HG02885 (cell line): ENCODE measurements around the gene SCRN2.

Source experiments
- ATAC-seq: cut with Tn5 transposase; IDR thresholded peaks from one replicate; pipeline ENCODE4 v1.9.1; 2021; ENCODE audit warnings: mild to moderate bottlenecking; ENCODE audit not compliant: unreplicated experiment, poor library complexity

Gene SCRN2

GRCh38 chr17:47823519-47823918 is 17.6 kb downstream of the SCRN2 start:
- no peak for ATAC-seq

GRCh38 chr17:47822785-47823184 is 18.3 kb downstream of the SCRN2 start:
- ATAC-seq, result no peak

- peak; percentile 91 for ATAC-seq
Observed at GRCh38 chr17:47821424-47822391, 19.4 kb downstream of the SCRN2 start, which contains the start of gene OSBPL7. Gene OSBPL7, minus strand, starts transcription at chr17:47821794. Its CDS starts 1,516 bp downstream, at chr17:47820278.

DNA sequence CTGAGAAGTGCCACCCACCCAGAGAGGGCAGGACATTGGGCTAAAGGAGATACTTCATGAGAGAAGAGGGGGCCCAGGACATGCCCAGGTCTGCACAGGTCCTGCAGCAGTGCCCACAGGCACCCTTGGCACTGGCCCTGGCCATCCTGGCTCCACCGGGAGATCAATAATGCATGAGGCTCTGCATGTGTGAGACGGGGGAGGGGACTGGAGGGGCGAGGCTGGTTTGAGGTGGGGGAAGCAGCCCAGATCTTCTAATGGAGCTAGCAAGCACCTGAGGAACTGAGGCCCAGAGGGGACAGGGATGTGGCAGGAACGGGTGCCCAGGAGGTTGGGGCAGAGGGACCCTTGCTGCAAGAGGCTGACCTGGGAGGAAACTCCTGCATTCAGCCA is 20.0 kb downstream of the SCRN2 start:
- ATAC-seq, result no peak

GRCh38 chr17:47820033-47820789 is 20.9 kb downstream of the SCRN2 start:
- no peak for ATAC-seq

GRCh38 chr17:47819475-47819874 is 21.6 kb downstream of the SCRN2 start:
- no peak for ATAC-seq

- ATAC-seq, result no peak
Observed at GRCh38 chr17:47818002-47818695, 22.9 kb downstream of the SCRN2 start.

DNA sequence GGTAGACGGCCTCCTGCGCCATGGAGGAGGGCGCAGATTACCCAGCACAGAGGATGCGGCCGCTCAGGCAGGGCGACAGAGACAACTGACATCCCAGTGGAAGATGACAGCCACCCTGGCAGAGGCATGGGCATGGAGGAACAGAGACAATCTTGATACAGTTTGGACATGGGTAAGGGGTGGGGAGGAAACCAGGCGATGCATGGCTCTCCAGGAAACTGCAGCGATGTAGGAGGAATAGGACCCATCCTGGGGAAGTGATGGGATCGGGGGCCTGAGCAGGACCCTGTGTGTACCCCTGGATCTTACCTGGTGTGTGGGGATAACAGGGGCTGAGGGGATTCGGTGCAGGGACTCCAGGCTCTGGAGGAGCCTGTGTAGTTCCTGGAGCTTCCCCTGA is 24.1 kb downstream of the SCRN2 start:
- ATAC-seq, result no peak

- no peak for ATAC-seq
Observed at GRCh38 chr17:47816111-47816735, 24.9 kb downstream of the SCRN2 start.

GRCh38 chr17:47815106-47815918 is 25.8 kb downstream of the SCRN2 start:
- no peak for ATAC-seq

DNA sequence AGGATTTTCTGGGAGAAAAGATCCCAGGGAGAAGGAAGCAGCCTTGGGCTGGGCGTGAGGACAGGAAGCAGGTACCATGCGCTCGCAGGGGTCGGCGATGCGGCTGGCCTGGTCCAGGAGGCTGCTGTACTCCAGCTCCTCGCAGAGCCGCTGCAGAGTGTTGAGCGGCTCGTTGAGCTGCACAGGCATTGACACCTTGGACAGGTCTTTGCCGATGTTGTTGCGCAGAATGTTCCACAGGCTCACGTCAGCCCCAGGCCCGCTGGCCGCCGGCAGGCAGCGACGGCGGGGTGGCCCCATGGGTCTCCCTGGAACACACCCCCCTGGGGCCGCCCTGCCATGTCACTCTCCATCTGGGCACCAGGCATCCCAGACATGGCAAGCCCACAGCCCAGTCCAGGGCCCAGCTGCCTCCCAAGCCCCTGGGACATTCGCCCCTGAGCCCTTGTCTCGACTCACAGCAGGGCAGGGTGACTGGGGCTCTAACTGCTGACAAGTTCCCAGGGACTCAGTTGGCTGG is 27.5 kb downstream of the SCRN2 start:
- ATAC-seq, result no peak

DNA sequence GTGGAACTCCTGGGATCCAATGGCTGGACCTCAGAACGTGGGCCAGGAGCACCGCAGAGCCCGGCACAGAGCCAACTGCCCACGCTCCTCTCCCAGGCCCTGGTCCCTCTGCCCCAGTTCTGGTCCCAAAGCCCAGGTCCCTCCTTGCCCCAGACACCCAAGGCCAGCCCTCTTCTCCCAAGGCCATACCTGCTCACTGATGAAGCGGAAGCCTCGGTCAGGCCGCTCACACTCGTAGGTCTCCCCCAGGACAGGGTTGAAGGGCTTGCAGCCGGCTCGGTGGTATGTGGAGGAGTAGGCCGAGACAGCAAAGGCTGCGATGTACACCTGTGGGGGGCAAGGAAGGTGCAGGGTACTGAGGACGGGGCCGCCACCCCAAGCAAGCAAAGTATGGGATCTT is 28.0 kb downstream of the SCRN2 start:
- ATAC-seq, result no peak

DNA sequence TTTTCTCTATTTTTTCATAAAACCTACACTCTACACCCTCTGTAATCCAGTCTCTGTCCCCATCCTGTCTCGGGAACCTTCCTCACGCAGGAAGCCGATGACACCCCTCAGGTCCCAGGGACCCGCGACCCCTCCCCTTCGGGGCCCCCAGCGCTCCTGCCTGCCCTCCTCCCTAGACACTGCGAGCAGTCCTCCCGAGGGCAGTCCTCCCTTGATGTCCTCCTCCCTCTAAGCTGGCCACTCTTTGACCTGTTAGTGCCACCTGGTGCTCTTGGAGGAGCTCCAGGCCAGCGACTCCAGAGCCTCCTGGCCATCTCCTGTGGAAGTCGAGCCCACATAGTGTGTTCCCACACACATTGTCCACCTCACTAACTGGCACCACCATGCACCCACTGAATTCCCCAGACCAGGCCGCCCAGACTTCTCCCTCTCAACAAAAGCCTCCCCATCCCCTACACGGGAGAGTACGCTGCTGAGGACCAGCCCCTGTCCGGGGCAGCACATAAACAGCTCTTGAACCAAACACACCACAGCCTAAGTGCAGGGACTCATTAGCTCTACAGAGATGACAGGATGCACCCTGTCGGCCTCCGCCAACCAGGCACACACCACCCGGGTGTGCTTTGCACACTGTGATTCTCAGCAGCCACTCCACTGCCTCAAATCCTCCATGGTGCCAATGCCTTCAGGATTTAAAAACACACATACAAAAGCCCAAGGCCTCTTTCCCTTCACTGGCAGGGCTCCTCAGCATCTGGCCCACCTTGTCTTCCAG is 28.7 kb downstream of the SCRN2 start:
- no peak for ATAC-seq

DNA sequence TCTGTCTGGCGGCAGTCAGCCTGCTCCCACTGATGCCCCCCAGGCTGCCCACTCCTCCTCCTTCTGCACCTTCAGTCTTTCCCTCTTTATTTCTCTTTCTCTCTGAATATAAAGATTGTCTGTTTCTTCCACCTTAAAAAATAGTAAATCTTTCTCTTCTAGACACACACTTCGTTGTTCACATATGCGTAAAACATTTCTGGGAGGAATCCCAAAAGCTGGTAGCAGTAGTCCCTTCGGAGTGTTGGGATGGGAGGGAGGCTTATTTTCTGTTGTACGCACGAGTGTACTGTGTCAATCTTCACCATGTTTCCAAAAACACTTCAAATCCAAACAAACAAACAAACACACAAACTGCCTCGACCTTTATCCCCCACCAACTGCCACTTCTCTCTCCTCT is 29.4 kb downstream of the SCRN2 start:
- ATAC-seq, result no peak

DNA sequence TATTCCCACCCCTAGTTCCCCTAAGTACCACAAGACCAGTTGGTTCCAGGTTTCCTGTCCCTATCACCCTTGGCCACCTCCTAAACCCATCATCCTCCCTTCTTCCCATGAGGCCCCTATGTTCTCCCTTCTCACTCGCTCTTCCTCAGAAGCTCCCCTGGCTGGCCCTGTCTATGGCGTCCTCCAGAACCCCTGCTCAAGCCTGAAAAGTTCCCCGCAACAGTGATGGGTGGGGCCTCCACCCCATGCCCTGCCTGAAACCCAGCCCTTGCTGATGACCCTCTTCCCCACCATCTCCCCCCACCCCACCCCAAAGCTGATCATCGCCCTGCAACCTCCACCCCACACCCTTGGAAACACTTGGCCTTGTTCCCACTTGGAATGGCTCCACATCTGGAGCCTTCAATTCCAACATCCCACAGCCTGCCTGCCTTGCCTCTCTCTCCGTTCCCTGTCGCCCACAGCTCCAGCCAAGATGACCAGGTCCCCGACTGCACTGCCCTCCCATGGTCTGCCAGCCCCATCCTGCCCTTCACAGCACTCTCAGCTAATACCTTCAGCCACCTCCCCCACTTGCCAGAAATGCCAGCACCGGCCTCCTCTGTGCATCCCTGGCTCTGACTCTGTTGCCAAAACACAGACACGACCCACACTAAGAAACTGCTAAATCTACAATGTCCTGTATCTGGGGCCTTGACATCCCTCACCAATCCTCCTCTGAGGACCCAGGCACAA is 30.0 kb downstream of the SCRN2 start:
- ATAC-seq, result no peak

- no peak for ATAC-seq
Observed at GRCh38 chr17:47810200-47810821, 30.8 kb downstream of the SCRN2 start.

DNA sequence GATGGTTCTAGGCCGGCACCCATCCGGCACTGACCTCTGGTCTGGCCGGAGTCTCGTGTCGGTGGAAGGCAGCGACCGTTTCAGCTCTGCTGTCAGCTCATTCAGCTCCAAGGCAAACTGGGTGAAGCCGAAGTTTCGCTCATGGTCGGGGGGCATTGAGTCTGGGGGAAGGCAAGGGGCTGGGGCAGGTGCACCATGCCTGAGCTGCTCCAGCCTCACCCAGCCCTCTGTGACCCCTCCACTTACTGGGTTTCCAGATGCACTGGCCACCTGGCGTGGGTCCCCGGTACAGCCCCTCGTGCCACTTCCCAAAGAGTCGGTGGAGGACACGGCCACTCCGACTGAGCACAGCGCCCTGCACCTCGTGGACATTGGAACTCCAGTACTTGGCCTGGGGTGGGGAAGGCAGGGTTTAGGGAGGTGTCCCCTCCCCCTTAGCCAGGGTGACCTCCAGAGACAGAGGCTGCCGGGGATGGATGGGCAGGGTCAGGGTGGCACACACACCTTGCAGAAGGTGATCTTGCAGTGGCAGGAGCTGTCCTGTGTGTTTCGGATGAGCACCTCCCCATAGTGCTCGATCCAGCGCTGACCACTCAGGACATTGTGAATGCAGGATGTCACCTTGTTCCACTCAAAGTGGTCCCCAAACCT is 32.1 kb downstream of the SCRN2 start:
- ATAC-seq, result no peak
